Measurements from ENCODE around the gene TNFSF9.

GRCh38 chr19:6551607-6552450 lies 21.0 kb downstream of the TNFSF9 start:
- TF ChIP-seq POLR2AphosphoS5 (IDR thresholded peaks at IDR 0.05; ENCODE audit: low read depth, low read length) = no peak
- TF ChIP-seq REST (IDR thresholded peaks at IDR 0.05; ENCODE audit: insufficient read depth in 1 of 2, low read depth in 2 of 2, low read length in 2 of 2) = no peak
- no peak for TF ChIP-seq TAF1 (IDR thresholded peaks at IDR 0.05; ENCODE audit: borderline replicate concordance, insufficient read depth, low read length)
- TF ChIP-seq SIN3A (IDR thresholded peaks at IDR 0.05; ENCODE audit: borderline replicate concordance, insufficient read depth, low read length) = no peak
